Stimulated activated CD8-positive, alpha-beta memory T cell treated with anti-CD3 and anti-CD28 coated beads, Interleukin-2, amount 100 ng/mL, for 1 hour (primary cell): Measurements from ENCODE around the gene STAU1.
"Not testable (repeated sequence)": the region's sequence is repeated elsewhere in the genome, so short reads cannot be mapped to it uniquely, and the experiment has no call there.

ENCODE experiments used
- DNase-seq, 2 donors: peaks; one replicate each; pipeline ENCODE4 v3.0.0-alpha.2; 2020; ENCODE audit warnings: low read depth in 2 of 2

The STAU1 gene

GRCh38 chr20:49123982-49124381, 64.2 kb downstream of the STAU1 start:
- no peak for DNase-seq

- DNase-seq: no peak
Observed at GRCh38 chr20:49122920-49123319, 65.2 kb downstream of the STAU1 start.

- no peak for DNase-seq
Observed at GRCh38 chr20:49119988-49120387, 68.1 kb downstream of the STAU1 start.

GRCh38 chr20:49118307-49118706, 69.8 kb downstream of the STAU1 start:
- no peak for DNase-seq

DNA sequence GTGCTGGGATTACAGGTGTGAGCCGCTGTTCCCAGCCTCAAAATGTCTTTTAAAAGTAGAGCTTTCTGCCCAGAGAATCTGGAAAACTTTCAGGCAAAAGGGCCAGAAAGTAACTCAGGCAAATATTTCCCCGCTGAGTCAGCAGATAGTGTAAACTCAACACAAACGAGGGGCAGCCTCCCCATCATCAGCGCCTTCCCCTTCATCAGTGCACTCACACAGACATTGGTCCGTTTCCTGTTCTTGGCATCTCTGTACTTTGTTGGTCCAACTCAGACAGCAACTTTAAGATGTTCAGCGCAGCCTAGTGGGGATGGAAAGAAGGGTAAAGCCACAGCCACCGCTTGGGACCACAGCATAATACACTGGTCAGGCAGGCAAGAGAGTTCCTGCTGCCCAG, 72.6 kb downstream of the STAU1 start:
- no peak for DNase-seq

DNA sequence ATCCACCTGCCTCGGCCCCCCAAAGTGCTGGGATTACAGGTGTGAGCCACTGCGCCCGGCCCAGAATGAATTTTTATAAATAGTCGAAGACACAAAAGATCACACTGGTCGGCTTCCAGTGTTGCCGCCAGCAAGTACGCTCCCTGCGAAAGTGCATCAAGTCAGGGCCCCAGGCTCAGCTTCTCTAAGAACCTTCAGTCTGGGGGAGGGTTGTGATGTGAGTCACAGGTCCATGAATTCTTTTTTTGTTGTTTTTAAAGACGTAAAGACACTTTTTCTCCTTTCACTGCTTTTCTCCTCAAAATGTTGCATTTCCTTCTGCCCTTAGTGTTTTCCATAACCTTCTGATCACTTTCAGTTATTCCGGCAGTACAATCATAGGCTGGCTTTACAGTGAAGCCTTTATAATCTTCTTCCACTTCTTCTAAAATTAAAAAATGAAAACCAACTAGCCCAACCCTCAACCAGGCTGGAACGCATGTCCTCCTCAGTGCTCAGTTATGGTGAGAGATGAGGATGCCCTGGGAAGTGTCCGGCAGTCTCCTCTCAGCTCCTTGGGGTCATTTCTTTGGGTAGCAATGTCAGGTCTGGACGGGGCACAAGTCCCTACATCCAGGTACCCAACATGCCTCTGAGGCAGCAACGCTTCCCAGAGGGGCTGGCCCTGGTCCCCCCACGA, 75.4 kb downstream of the STAU1 start:
- no peak for DNase-seq

DNA sequence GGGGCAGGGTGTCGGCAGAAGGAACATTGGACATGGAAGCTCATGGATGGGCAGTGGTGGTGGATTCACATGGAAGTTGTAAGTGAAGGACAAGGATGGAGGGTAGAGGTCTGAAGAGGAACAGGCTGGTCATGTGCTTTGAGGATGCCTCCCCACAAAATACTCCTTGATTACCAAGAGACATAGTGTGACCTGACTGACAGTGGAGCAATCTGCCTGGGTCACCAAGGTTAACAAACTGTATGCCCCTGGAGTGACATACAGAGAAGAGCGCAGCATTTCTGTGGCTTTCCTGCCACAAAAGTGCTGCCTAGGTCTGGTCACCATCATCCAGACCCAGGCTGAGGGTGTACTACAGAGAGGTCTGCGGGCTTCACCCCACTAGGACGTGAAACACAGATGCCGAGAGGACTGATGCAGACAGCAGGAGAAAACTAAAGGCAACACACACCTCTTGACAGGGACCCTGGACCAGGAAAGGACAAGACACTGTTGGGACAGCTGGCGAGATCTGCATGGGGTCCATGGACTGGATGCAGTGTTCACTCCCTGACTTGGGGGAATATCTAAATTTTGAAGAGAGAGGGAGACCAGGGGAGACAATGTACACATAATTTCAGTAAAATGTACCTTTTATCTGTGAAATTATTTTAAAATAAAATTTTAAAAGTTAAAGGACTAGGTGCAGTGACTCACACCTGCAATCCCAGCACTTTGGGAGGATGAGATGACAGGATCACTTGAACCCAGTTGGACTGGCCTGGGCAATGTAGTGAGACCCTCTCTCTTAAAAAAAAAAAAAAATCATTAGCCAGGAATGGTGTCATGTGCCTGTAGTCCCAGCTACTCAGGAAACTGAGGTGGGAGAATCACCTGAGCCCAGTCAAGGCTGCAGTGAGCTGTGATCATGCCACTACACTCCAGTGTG, 77.1 kb downstream of the STAU1 start:
- no peak for DNase-seq

GRCh38 chr20:49106328-49106727, 81.8 kb downstream of the STAU1 start:
- DNase-seq: no peak

- DNase-seq: not testable (repeated sequence)
Observed at GRCh38 chr20:49104979-49105547, 83.1 kb downstream of the STAU1 start.

GRCh38 chr20:49104365-49104648, 83.8 kb downstream of the STAU1 start:
- DNase-seq: no peak

- DNase-seq: no peak
Observed at GRCh38 chr20:49103647-49104364, 84.3 kb downstream of the STAU1 start.

GRCh38 chr20:49103019-49103418, 85.1 kb downstream of the STAU1 start:
- DNase-seq: no peak

DNA sequence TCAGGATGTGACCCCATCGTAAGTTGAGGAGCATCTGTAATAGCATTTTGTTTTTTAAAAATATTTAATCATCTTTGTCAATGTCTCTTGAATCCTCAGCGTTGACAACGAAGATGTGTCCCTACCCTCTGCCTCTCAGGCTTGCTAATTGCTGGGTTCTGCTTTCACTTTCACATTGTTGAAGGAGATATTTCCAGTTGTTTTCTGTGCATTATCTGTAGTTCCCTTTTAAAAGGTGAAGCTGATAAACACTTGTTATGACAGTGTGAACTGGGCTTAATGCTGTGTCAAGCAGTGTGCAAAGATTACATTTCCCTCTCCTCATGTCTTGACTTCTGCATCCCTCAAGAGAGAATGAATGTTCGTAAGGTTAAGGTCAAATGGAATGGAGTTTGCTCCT, 87.2 kb downstream of the STAU1 start:
- no peak for DNase-seq

- DNase-seq: not testable (repeated sequence)
Observed at GRCh38 chr20:49100292-49100691, 87.8 kb downstream of the STAU1 start.

GRCh38 chr20:49099011-49099410, 89.1 kb downstream of the STAU1 start:
- DNase-seq: no peak

DNA sequence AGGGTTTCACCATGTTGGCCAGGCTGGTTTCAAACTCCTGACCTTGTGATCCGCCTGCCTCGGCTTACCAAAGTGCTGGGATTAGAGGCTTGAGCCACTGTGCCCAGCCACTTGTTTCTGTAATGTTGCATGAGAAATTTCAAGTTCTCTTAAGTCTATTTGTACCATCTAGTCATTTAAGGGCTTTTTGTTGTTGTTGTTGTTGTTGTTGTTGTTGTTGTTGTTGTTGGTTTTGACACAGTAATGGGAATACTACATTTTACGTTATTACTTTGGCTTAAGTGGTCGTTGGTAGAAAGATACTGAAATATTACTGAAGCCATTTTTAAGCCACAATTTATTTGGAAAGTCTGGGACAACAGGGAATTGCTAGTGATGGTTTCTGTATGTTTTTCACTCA, 90.0 kb downstream of the STAU1 start:
- no peak for DNase-seq

DNA sequence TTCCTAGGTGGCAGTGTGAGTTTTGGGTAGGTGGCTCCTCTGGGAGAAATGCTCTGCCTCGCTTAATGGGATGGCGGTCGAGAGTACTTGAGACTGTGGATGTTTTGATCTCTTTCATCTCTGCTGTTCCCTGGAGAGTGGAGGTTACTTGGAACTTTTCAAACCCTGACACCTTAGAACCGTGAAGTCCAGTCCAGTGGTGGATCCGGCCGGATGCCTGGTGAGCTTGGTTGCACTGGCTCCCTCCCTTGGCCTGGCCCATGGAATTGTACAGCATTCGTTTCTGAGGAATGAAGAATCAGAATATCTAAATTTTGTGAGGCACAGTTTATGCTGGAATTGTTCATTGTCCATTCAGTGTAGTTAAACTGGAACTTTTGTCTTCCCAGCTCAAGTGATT, 91.0 kb downstream of the STAU1 start:
- DNase-seq: no peak

DNA sequence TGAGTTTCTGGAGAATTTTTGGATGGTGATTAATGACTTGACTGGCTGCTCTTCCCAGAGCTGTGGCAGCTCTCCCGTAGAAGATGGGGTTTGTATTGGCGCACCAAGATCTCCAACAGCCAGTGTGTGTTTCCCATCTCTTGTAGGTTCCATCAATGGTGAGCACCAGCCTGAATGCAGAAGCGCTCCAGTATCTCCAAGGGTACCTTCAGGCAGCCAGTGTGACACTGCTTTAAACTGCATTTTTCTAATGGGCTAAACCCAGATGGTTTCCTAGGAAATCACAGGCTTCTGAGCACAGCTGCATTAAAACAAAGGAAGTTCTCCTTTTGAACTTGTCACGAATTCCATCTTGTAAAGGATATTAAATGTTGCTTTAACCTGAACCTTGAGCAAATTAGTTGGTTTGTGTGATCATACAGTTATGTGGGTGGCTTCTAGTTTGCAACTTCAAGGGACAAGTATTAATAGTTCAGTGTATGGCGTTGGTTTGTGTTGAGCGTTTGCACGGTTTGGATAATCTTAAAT, 91.9 kb downstream of the STAU1 start:
- no peak for DNase-seq

DNA sequence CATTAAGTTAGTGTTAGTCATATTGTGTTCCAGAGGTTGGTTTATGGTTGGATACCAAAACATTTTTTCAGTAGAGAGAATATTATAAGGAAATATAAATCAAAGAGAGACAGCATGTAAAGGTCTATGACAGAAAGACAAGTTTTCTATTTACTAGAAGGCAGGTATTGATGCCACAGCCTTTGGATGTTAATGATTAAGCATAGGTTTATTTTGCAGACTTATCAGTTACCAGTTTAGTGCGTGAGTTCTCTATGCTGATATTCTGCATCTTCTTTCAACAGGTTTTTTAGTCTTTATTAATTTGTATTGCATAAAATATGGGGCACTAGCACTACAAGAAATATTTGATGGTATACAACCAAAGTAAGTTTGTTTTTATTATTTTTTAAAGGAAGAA, 96.4 kb downstream of the STAU1 start:
- DNase-seq: no peak

- no peak for DNase-seq
Observed at GRCh38 chr20:49091104-49091503, 97.0 kb downstream of the STAU1 start.

DNA sequence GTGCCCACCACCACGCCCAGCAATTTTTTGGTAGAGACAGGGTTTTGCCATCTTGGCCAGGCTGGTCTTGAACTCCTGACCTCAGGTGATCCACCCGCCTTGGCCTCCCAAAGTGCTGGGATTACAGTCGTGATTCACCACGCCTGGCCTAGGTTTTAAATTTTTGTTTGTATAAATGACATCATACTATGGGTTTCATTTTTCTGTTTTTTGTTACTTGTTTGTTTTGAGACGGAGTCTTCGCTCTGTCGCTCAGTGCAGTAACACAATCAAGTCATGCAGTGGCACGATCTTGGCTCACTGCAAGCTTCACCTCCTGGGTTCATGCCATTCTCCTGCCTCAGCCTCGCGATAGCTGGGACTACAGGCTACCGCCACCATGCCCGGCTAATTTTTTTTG, 105.8 kb downstream of the STAU1 start:
- DNase-seq: not testable (repeated sequence)

- DNase-seq: no peak
Observed at GRCh38 chr20:49078310-49078709, 109.8 kb downstream of the STAU1 start.
